Fibroblast of pulmonary artery (primary cell): ENCODE measurements around the gene FLT1.

Source experiments
- DNase-seq: peaks from one replicate; pipeline ENCODE4 v3.0.0-alpha.2; 2010; ENCODE audit warnings: low read depth
- H3K4me3 ChIP-seq: replicated peaks from 2 replicates; pipeline ENCODE4 v1.5.1; 2011; ENCODE audit warnings: low read depth, mild to moderate bottlenecking, control low read depth, low read length, moderate library complexity
- CTCF ChIP-seq: IDR thresholded peaks from 2 replicates; pipeline ENCODE4 v1.5.1; 2011; ENCODE audit warnings: mild to moderate bottlenecking, control low read depth, low read length, inconsistent platforms; ENCODE audit errors: missing control alignments

FLT1 gene

DNA sequence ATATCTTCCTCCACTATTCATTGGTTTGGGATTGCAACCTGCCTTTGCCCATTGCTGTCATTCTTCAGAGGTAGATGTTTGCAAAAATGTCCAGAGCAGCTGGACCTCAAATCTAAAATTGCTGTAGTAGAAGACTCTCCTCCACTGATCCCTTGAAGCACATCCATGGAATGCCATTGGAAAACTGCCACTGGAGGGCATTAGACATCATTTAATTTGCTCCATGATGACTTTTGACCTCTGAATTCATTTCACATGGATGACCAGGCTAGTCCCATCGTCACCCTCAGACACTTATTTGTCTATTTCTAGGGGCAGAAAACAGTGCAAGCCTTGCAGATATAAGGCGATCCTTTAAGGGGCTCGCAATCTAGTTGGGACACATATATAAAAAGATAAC lies 33.9 kb upstream of the FLT1 start:
- DNase-seq, result no peak
- TF ChIP-seq CTCF, result no peak
- H3K4me3 ChIP-seq, result no peak overlapping the region

GRCh38 chr13:28528388-28528787 lies 33.5 kb upstream of the FLT1 start:
- TF ChIP-seq CTCF, result no peak
- no peak for DNase-seq
- H3K4me3 ChIP-seq, result no peak overlapping the region

GRCh38 chr13:28527629-28528028 lies 32.7 kb upstream of the FLT1 start:
- no peak for TF ChIP-seq CTCF
- no peak overlapping the region for H3K4me3 ChIP-seq
- no peak for DNase-seq

- no peak overlapping the region for H3K4me3 ChIP-seq
- TF ChIP-seq CTCF, result no peak
- no peak for DNase-seq
Measured at GRCh38 chr13:28526876-28527275, 31.9 kb upstream of the FLT1 start.

DNA sequence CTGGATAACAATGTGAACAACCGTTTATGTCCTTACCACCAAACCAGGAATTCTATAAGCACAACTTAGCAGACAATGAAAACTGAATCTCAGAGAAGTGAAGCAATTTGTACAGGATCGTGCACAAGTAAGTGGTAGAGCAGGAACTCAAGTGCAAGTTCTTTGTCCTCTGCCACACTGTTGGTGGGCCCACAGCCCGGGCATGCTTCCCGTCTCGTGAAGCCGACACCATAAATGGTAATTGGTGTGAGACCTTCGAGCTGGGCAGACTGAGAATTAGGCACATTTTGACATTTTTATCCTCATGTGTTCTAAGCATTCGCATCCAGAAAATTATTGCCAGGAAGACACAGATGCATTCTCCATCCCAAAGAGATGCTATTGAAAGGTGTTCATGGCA lies 27.9 kb upstream of the FLT1 start:
- no peak for DNase-seq
- TF ChIP-seq CTCF, result no peak
- no peak overlapping the region for H3K4me3 ChIP-seq

GRCh38 chr13:28513745-28514144 lies 18.8 kb upstream of the FLT1 start:
- no peak overlapping the region for H3K4me3 ChIP-seq
- no peak for DNase-seq
- TF ChIP-seq CTCF, result no peak

DNA sequence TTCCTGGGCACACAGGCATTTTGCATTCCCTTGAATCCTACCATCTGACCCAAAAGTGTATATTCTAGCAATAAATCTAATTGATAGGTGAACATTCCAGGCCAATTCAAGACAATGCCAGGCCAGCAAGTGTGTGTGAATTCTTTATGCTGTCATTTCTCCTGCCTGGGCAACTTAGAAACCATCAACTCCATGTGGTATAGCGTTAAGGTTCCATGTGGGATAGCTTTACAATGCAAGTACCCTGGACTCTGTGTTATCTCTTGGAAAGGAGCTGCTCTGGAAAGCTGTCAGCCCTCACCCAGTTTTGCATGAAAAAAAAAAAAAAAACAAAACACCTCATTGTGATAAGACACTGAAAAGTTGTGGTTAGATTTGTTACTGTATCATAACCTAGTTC lies 15.6 kb upstream of the FLT1 start:
- no peak for DNase-seq
- no peak overlapping the region for H3K4me3 ChIP-seq
- TF ChIP-seq CTCF, result no peak
